CD4-positive, alpha-beta memory T cell (primary cell): ENCODE results near the gene FOXO6. TPM values are rescaled to one million over a fixed set of nuclear protein-coding genes. Genes with fewer than 3 reads are reported as not detected.

ENCODE experiments used
- CTCF ChIA-PET: fragments of 350-600 bp; sonication (Branson Sonifier 250); formaldehyde crosslinking; loops from one replicate; lab custom pipeline; 2021; ENCODE audit warnings: inconsistent platforms; ENCODE audit not compliant: partially characterized antibody; lab: Charles Lee
- POLR2A ChIA-PET: fragments of 350-600 bp; sonication (Branson Sonifier 250); formaldehyde crosslinking; loops from one replicate; lab custom pipeline; 2021; ENCODE audit not compliant: partially characterized antibody; lab: Charles Lee
- DNase-seq, 5 donors: peaks; one replicate each; pipeline versions ENCODE4 v3.0.0 to v3.0.0-alpha.2; 2020 to 2022; ENCODE audit warnings: mixed read lengths in 1 of 5
- H3K27ac ChIP-seq: one replicate; pipeline ENCODE4 v1.7.0; 2013; ENCODE audit warnings: low read depth, low read length
- H3K27me3 ChIP-seq: 2 replicates; pipeline ENCODE4 v1.7.0; 2013; ENCODE audit warnings: mild to moderate bottlenecking, low read length, moderate library complexity; ENCODE audit not compliant: insufficient read depth
- H3K36me3 ChIP-seq: 2 replicates; pipeline ENCODE4 v1.7.0; 2013; ENCODE audit warnings: mild to moderate bottlenecking, low read length, moderate library complexity; ENCODE audit not compliant: insufficient read depth
- H3K4me1 ChIP-seq: 2 replicates; pipeline ENCODE4 v1.7.0; 2013; ENCODE audit warnings: mild to moderate bottlenecking, low read length, moderate library complexity; ENCODE audit not compliant: insufficient read depth
- H3K4me3 ChIP-seq, 2 donors: one replicate each; pipeline ENCODE4 v1.7.0; 2013; ENCODE audit warnings: low read length in 2 of 2, mild to moderate bottlenecking in 1 of 2
- H3K9me3 ChIP-seq, 2 donors: one replicate each; pipeline ENCODE4 v1.7.0; 2013; ENCODE audit warnings: low read length in 2 of 2, control low read depth in 1 of 2; ENCODE audit not compliant: control insufficient read depth in 1 of 2
- H3K27ac Mint-ChIP-seq, 7 donors: one replicate each; pipeline ENCODE4 v1.8.0; 2020 to 2021; ENCODE audit warnings: mixed read lengths in 7 of 7, mild to moderate bottlenecking in 6 of 7, inconsistent platforms in 3 of 7, moderate library complexity in 3 of 7
- H3K27me3 Mint-ChIP-seq, 2 donors: one replicate each; pipeline ENCODE4 v1.8.0; 2020 to 2021; ENCODE audit warnings: mixed read lengths in 2 of 2
- H3K36me3 Mint-ChIP-seq, 2 donors: one replicate each; pipeline ENCODE4 v1.8.0; 2020 to 2021; ENCODE audit warnings: mixed read lengths in 2 of 2, inconsistent platforms in 1 of 2, mild to moderate bottlenecking in 1 of 2
- H3K4me1 Mint-ChIP-seq, 4 donors: one replicate each; pipeline ENCODE4 v1.8.0; 2020 to 2021; ENCODE audit warnings: mixed read lengths in 4 of 4, mild to moderate bottlenecking in 1 of 4
- H3K4me3 Mint-ChIP-seq, 8 donors: one replicate each; pipeline ENCODE4 v1.8.0; 2020 to 2021; ENCODE audit warnings: mixed read lengths in 8 of 8, mild to moderate bottlenecking in 7 of 8, moderate library complexity in 6 of 8, inconsistent platforms in 3 of 8
- H3K9me3 Mint-ChIP-seq, 8 donors: one replicate each; pipeline ENCODE4 v1.8.0; 2020 to 2021; ENCODE audit warnings: mixed read lengths in 8 of 8, mild to moderate bottlenecking in 5 of 8, inconsistent platforms in 3 of 8, moderate library complexity in 1 of 8
- intact Hi-C: fragments of 100-400 bp; cut with micrococcal nuclease; formaldehyde crosslinking; loops from one replicate; pipeline ENCODE4 v1.15.1; 2023
- polyA plus RNA-seq, 2 donors: library from polyadenylated mRNA; unstranded; fragments of 300-500 nt; fragmentation: Illumina TruSeq; gene quantifications; one replicate each; pipeline ENCODE4 v1.2.3, GENCODE V29; 2021
- total RNA-seq, 2 experiments: library from RNA; stranded (reverse); gene quantifications; one replicate each; pipeline ENCODE4 v1.2.3, GENCODE V29; 2021

FOXO6 gene
- total and polyA plus RNA-seq, 4 experiments from 2014 or later: not detected

GRCh38 chr1:41380979-41381691, 19.9 kb downstream of the FOXO6 start:
- H3K27ac ChIP-seq: no peak overlapping the region
- DNase-seq: no peak
- CTCF ChIA-PET: no interaction called here
- H3K27me3 Mint-ChIP-seq: peaks cover 45 to 49% of the 10 kb centered on the region in 2 donors
- peaks cover 6% of the 10 kb centered on the region for H3K27me3 ChIP-seq
- H3K27ac Mint-ChIP-seq: peak overlapping the region in 1 of 7 donors; percentile 14
- H3K36me3 Mint-ChIP-seq: peaks cover 0 to 2% of the 10 kb centered on the region in 2 donors
- peaks cover 7 to 25% (median 14%) of the 10 kb centered on the region in 4 donors for H3K4me1 Mint-ChIP-seq
- H3K9me3 Mint-ChIP-seq: peaks cover 0 to 4% (median 0%) of the 10 kb centered on the region in 8 donors
- no peak overlapping the region for H3K4me3 ChIP-seq
- H3K4me3 Mint-ChIP-seq: peak overlapping the region; percentile 82 to 89 (median 86)
- H3K4me1 ChIP-seq: peaks cover 20% of the 10 kb centered on the region
- POLR2A ChIA-PET: interaction anchor here (1.8 kb wide), 1 partner anchor 19 kb away, joined by 11 read pairs; the partner anchor contains the start of gene FOXO6
- intact Hi-C loops: no loop called here
- no peaks in the 10 kb centered on the region for H3K36me3 ChIP-seq
- no peaks in the 10 kb centered on the region for H3K9me3 ChIP-seq

DNA sequence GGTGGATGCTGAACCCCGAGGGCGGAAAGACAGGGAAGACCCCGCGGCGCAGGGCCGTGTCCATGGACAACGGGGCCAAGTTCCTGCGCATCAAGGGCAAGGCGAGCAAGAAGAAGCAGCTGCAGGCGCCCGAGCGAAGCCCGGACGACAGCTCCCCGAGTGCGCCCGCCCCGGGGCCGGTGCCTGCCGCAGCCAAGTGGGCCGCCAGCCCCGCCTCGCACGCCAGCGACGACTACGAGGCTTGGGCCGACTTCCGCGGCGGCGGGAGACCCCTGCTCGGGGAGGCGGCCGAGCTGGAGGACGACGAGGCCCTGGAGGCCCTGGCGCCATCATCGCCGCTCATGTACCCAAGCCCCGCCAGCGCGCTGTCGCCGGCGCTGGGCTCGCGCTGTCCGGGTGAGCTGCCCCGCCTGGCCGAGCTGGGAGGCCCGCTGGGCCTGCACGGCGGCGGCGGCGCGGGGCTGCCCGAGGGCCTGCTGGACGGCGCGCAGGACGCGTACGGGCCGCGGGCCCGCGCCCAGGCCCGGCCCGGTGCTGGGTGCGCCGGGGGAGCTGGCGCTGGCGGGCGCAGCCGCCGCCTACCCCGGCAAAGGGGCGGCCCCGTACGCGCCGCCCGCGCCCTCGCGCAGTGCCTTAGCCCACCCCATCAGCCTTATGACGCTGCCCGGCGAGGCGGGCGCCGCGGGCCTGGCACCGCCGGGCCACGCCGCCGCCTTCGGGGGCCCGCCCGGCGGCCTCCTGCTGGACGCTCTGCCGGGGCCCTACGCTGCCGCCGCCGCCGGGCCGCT, 20.7 kb downstream of the FOXO6 start:
- H3K27ac ChIP-seq: no peak overlapping the region
- Mint-ChIP-seq H3K27ac (no peak overlapping the region), H3K9me3 (peaks cover 0 to 4% (median 0%) of the 10 kb centered on the region in 8 donors), H3K4me3 (peak overlapping the region; percentile 82 to 89 (median 86)), H3K4me1 (peaks cover 7 to 25% (median 14%) of the 10 kb centered on the region in 4 donors), H3K36me3 (peaks cover 0 to 2% of the 10 kb centered on the region in 2 donors), H3K27me3 (peaks cover 42 to 49% of the 10 kb centered on the region in 2 donors)
- H3K4me1 ChIP-seq: peaks cover 20% of the 10 kb centered on the region
- H3K36me3 ChIP-seq: no peaks in the 10 kb centered on the region
- intact Hi-C loops: loop anchor here (1.0 kb wide), 1 partner anchor 21 kb away; the partner anchor contains the start of gene FOXO6
- ChIA-PET POLR2A (interaction anchor here (1.8 kb wide), 1 partner anchor 20 kb away, joined by 11 read pairs; the partner anchor contains the start of gene FOXO6), CTCF (no interaction called here)
- no peaks in the 10 kb centered on the region for H3K9me3 ChIP-seq
- peaks cover 6% of the 10 kb centered on the region for H3K27me3 ChIP-seq
- DNase-seq: peak in 2 of 5 donors; percentile 28 to 35
- H3K4me3 ChIP-seq: no peak overlapping the region

GRCh38 chr1:41382480-41383090, 21.4 kb downstream of the FOXO6 start:
- CTCF ChIA-PET: no interaction called here
- DNase-seq: no peak
- POLR2A ChIA-PET: interaction anchor here (1.8 kb wide), 1 partner anchor 21 kb away, joined by 11 read pairs; the partner anchor contains the start of gene FOXO6
- Histone ChIP-seq H3K27ac (no peak overlapping the region), H3K4me1 (peaks cover 20% of the 10 kb centered on the region), H3K36me3 (no peaks in the 10 kb centered on the region), H3K9me3 (no peaks in the 10 kb centered on the region), H3K27me3 (peaks cover 6% of the 10 kb centered on the region), H3K4me3 (no peak overlapping the region)
- H3K27me3 Mint-ChIP-seq: peaks cover 45 to 52% of the 10 kb centered on the region in 2 donors
- intact Hi-C loops: loop anchor here (1.0 kb wide), 1 partner anchor 21 kb away; the partner anchor contains the start of gene FOXO6
- peak overlapping the region; percentile 13 to 76 (median 64) for H3K4me3 Mint-ChIP-seq
- peaks cover 7 to 25% (median 14%) of the 10 kb centered on the region in 4 donors for H3K4me1 Mint-ChIP-seq
- H3K36me3 Mint-ChIP-seq: peaks cover 0 to 2% of the 10 kb centered on the region in 2 donors
- peaks cover 0 to 4% (median 0%) of the 10 kb centered on the region in 8 donors for H3K9me3 Mint-ChIP-seq
- no peak overlapping the region for H3K27ac Mint-ChIP-seq

GRCh38 chr1:41383094-41383852, 22.0 kb downstream of the FOXO6 start:
- Histone ChIP-seq H3K27me3 (peaks cover 4% of the 10 kb centered on the region), H3K4me1 (peaks cover 20% of the 10 kb centered on the region), H3K4me3 (no peak overlapping the region), H3K9me3 (no peaks in the 10 kb centered on the region), H3K27ac (no peak overlapping the region), H3K36me3 (no peaks in the 10 kb centered on the region)
- peaks cover 0 to 2% of the 10 kb centered on the region in 2 donors for H3K36me3 Mint-ChIP-seq
- peaks cover 7 to 25% (median 14%) of the 10 kb centered on the region in 4 donors for H3K4me1 Mint-ChIP-seq
- DNase-seq: peak in 1 of 5 donors; percentile 74
- peak overlapping the region; percentile 43 to 98 (median 76) for H3K4me3 Mint-ChIP-seq
- POLR2A ChIA-PET: interaction anchor here (1.8 kb wide), 1 partner anchor 22 kb away, joined by 11 read pairs; the partner anchor contains the start of gene FOXO6
- H3K9me3 Mint-ChIP-seq: peaks cover 0 to 4% (median 0%) of the 10 kb centered on the region in 8 donors
- H3K27ac Mint-ChIP-seq: peak overlapping the region in 2 of 7 donors; percentile 53 to 57
- CTCF ChIA-PET: no interaction called here
- intact Hi-C loops: no loop called here
- peaks cover 45 to 48% of the 10 kb centered on the region in 2 donors for H3K27me3 Mint-ChIP-seq

- Mint-ChIP-seq H3K27ac (no peak overlapping the region), H3K4me1 (peaks cover 7 to 25% (median 14%) of the 10 kb centered on the region in 4 donors), H3K27me3 (peaks cover 45% of the 10 kb centered on the region in 2 donors), H3K4me3 (no peak overlapping the region), H3K9me3 (peaks cover 0 to 4% (median 0%) of the 10 kb centered on the region in 8 donors), H3K36me3 (peaks cover 0 to 2% of the 10 kb centered on the region in 2 donors)
- Histone ChIP-seq H3K27me3 (peaks cover 3% of the 10 kb centered on the region), H3K4me3 (no peak overlapping the region), H3K9me3 (no peaks in the 10 kb centered on the region), H3K4me1 (peaks cover 20% of the 10 kb centered on the region), H3K36me3 (no peaks in the 10 kb centered on the region), H3K27ac (no peak overlapping the region)
- no peak for DNase-seq
- intact Hi-C loops: no loop called here
- CTCF ChIA-PET: no interaction called here
- POLR2A ChIA-PET: no interaction called here
These were observed 23.3 kb downstream of the FOXO6 start for GRCh38 chr1:41384579-41384978.

DNA sequence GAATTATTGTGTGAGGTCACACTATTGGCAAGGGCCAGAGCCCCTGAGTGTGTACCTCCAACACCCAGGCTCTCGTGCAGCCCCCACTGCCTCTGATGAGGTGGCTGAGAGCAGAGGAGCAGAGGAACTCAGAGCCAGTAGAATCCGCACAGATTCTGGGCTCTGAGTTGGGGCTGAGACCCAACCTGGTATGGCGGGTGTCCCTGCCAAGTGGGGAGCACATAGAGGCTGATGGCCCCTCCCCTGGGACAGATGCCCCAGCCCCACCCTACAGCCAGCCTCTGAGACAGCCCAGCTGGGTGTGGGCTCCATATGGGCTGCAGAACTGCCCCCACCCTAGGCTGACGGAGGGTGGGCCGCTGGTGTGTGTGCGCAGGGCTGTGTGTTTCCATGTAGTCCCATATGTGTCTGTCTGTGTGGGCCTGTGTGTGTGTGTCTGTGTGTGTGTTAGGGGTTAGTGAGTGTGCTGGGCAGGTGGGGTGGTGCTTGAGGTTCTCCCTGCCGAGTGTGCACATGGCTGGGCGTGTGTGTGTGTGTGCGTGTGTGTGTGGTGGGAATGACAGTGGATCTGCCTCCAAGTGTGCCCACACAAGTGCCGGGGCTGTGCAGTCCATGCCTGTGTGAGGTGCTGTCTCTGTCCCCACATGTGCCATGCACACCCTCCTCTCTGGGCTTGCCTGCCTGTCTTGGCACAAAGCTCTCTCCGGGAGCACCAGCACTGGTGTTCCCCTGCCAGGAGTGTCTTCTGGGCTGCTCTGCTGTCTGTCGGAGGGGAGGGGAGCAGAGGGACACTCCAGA, 24.4 kb downstream of the FOXO6 start:
- H3K27ac Mint-ChIP-seq: peak overlapping the region in 1 of 7 donors; percentile 8
- Histone ChIP-seq H3K27me3 (peaks cover 3% of the 10 kb centered on the region), H3K27ac (no peak overlapping the region), H3K4me1 (peaks cover 20% of the 10 kb centered on the region), H3K9me3 (no peaks in the 10 kb centered on the region), H3K36me3 (no peaks in the 10 kb centered on the region), H3K4me3 (no peak overlapping the region)
- peaks cover 0 to 4% (median 0%) of the 10 kb centered on the region in 8 donors for H3K9me3 Mint-ChIP-seq
- H3K4me1 Mint-ChIP-seq: peaks cover 6 to 19% (median 12%) of the 10 kb centered on the region in 4 donors
- intact Hi-C loops: no loop called here
- H3K36me3 Mint-ChIP-seq: peaks cover 0 to 2% of the 10 kb centered on the region in 2 donors
- ChIA-PET CTCF (no interaction called here), POLR2A (interaction anchor here (0.9 kb wide), 1 partner anchor 19 kb away, joined by 3 read pairs; no protein-coding TSS in a partner anchor)
- H3K4me3 Mint-ChIP-seq: no peak overlapping the region
- H3K27me3 Mint-ChIP-seq: peaks cover 35 to 36% of the 10 kb centered on the region in 2 donors
- no peak for DNase-seq
